HG03097 (cell line): ENCODE measurements around the gene DLG5.

Experiments used
- ATAC-seq: cut with Tn5 transposase; IDR thresholded peaks from one replicate; pipeline ENCODE4 v1.9.1; 2021; ENCODE audit not compliant: unreplicated experiment, low FRiP score

The DLG5 gene

GRCh38 chr10:77804371-77804770 is 122.2 kb downstream of the DLG5 start:
- ATAC-seq = no peak

DNA sequence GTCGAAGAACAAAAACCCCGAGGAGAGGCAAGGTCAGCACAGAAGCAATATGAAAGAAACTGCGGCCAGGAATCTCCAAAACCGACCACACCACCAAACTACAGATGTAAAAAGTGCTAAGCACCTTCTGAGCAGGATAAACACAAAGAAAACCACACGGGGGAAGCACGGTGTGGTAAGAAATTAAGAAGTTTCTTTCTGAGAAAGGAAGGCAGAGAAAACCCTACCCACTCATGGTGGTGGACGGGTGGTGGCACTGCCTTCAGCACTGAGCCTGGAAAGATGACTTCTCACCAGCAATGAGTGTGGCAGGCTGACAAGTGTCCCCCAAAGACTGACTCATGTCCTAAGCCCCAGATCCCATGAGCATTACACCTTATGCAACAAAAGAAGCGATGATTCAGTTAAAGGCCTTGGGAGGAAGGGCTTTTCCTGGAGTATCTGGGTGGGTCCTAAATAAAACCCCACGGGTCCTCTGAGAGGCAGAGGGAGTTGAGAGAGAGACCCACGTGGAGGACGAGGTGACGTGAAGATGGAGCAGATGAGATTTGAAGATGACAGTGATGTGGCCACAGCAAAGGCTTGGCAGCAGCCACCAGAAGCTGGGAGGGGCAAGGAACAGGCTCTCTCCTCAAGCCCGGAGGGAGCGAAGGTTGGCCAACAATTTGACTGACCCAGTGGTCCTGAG is 124.9 kb downstream of the DLG5 start:
- ATAC-seq = no peak

- ATAC-seq = no peak
Observed at GRCh38 chr10:77800738-77801266, 125.8 kb downstream of the DLG5 start.

DNA sequence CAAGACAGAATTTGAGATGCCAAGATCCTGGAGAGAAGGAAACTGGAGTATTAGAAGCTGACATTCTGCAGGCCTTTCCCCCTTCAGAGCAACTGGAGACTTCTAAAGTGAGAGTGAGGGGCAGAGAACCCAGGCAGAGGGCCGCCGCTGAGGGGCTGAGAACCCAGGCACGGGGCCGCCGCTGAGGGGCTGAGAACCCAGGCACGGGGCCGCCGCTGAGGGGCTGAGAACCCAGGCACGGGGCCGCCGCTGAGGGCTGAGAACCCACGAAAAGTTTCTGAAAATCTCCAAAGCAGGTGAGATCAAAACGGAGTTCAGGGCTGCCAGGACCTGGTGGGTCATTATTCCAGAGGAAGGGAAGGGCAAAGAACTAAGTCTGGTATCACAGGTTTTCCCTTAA is 126.2 kb downstream of the DLG5 start:
- ATAC-seq = no peak

- ATAC-seq = no peak
Observed at GRCh38 chr10:77799352-77799751, 127.2 kb downstream of the DLG5 start.

DNA sequence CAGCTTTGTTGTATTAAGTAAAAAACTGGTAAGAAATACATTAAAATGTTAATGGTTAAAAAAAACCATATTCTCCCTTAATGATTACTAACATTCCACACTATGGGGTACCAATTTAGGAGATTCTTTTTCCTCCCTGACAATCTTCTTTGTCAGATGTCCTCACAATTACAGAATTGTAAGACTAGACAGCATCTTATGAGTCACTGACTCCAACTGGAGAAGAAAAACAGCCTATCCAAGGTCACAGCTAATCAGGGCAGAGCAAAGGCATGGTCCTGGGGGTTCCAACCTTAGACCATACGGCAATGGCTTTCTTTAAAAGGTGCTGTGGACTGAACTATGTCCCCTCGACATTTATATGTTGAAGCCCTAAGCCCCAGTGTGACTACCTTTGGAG is 127.6 kb downstream of the DLG5 start:
- ATAC-seq = no peak

GRCh38 chr10:77796311-77796915 is 130.1 kb downstream of the DLG5 start:
- ATAC-seq = no peak

- ATAC-seq = no peak
Observed at GRCh38 chr10:77795426-77796055, 131.0 kb downstream of the DLG5 start.

- ATAC-seq = no peak
Observed at GRCh38 chr10:77794256-77795142, 132.1 kb downstream of the DLG5 start.

DNA sequence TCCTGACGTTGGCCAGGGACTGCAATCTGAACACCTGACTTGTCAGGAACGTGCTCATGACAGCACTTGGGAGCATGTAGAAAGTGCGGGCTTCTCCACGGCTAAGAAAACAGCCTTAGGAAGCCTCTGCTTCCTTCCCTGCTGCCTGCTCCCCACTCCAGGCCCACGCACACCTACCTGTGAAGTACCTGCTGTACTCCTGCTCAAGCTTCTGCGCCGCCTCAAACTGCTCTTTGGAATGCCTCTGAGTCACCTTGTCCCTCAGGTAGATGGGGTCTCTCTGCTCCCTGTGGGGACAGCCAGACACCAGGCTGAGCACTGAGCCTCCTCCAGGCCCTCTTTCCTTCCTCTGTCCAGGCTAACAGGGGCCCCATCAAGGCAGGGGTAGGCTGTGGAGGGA is 132.7 kb downstream of the DLG5 start:
- no peak for ATAC-seq

DNA sequence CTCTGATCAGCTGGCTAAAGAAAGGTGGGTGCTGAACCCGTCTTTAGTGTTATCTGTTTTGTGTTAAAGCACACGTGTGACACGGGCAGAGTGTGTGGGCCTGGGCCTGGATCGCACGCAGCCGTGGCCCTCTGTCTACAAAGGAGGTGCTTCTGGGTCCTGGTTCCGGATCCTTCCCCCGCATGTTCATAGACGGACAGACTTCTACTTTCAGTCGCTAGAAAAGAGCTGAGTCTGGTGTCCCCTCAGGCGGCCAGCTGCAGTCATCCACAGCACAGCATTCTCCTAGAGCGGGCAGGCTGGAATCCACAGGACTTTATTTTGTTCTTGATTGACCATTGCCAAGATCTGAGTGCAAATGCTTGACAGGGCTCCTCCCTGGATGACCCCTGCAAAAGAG is 134.4 kb downstream of the DLG5 start:
- no peak for ATAC-seq

- ATAC-seq = no peak
Observed at GRCh38 chr10:77791506-77791905, 135.0 kb downstream of the DLG5 start.

- no peak for ATAC-seq
Observed at GRCh38 chr10:77789861-77790260, 136.7 kb downstream of the DLG5 start.

DNA sequence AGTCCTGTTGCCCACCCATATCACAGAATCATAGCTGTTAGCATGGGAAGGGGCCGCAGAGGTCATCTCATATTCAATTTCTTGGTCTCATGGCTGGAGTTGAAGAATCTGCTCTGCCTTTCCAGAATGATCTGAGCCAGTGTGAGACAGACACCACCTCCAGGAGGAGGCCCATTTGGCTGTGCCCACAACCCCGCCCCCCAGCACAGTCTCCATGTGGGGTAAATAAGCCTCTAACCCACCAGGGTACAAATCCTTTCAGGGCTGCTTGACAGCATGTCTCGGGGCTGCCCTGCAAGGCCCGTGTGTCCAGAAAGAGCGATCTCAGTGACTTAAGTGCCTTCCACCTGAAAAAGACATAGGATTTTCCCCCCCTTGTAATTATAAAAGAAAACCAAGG is 137.5 kb downstream of the DLG5 start:
- ATAC-seq = no peak

DNA sequence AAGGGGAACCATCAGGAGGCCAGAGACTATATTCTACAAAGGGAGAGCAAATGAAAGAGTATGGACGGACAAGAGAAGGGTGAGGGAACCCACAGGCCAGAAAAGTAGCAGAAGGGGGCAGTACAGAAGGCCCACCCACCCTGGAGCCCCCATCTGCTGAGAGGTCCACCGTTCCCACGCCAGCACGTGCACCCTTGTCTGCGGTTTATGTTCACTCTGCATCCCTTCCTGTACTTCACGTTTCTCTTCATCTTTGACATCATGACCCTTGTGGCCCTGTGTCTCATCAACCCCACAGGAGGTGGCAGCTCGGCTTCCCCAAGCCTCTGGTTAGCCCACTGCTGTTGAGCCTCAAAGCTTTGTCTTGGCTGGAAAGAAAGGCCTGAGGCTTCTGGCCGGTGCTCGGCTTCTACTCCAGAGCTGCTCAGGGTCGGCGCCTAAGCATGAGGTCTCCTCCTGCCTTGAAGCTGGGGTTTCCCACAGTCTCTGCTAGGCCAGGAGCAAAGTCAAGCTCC is 138.0 kb downstream of the DLG5 start:
- no peak for ATAC-seq

DNA sequence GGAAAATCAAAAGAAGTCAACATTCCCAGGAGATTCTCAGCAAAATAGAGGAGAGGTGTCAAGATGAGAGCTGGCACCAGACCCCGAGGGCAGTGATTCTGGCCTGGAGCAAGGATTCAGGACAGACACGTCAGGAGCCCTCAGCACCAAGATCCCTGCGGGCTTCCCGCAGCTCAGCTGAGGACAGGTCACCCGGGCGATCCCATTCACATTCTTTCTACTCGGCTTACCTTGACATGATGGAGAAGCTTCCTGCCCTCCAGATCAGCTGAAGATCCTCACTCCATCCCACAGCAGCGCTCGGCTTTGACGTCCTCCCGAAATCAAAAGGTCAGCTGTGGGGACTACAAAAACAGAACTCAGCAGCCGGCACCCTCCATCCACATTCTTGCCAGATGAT is 139.1 kb downstream of the DLG5 start:
- ATAC-seq = no peak

- ATAC-seq = no peak
Observed at GRCh38 chr10:77784856-77785255, 141.7 kb downstream of the DLG5 start.

- ATAC-seq = no peak
Observed at GRCh38 chr10:77782328-77783061, 144.1 kb downstream of the DLG5 start.

DNA sequence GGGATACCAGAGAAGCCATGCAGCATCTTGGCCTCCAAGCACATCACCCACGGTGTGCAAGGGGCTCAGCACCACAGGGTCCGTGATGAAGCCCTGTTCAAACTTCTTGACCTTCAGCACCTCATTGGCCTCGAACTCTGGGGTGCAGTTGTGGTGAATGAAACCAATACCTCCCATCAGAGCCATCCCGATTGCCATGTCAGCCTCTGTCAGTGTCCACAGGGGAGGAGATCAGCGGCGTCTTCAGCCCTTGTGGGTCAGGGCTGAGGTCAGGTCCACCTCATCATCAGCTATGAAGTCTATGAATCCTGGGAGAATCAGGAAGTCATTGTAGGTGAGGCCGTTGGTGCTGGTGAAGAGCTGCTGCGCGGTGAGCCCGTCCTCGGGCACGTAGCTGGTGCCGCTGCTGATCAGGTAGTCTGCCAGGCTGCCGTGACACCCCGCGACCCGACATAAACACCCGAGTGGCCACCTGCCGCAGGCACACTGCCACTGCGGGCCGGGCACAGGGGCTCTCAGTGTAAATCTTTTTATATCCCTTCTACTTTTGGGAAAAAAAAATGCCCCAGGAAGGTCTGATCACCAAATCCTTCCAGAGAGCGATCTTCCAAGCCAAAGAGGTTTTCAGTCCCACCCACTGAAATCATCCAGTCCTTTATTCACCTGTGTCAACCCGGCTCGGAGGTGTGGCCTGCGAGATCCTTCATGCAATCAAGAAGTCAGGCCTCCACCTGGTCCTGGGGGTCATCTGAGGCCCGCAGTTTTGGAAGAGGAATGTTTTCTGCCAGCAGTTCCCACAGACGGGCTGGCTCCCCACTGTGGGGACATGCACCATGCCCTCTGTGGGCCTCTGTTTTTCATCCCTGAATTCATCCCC is 144.9 kb downstream of the DLG5 start:
- no peak for ATAC-seq
